Fibroblast of lung (primary cell): Measurements from ENCODE around the gene UBAC1.

Experiments used
- EZH2 ChIP-seq: IDR thresholded peaks from 2 replicates; pipeline ENCODE4 v1.5.1; 2012; ENCODE audit warnings: low read length, control low read depth, mild to moderate bottlenecking; ENCODE audit errors: missing control alignments
- TF ChIP-seq, protein P1 (sequence below), 2 donors: IDR thresholded peaks in 1 of 2; conservative IDR thresholded peaks in 1 of 2; 1 replicate in 1 of 2; 2 replicates in 1 of 2; pipeline ENCODE4 v1.5.1; 2011 to 2012; ENCODE audit warnings: low read length in 2 of 2, control low read depth in 1 of 2, inconsistent platforms in 1 of 2, low read depth in 1 of 2, mild to moderate bottlenecking in 1 of 2

DNA sequence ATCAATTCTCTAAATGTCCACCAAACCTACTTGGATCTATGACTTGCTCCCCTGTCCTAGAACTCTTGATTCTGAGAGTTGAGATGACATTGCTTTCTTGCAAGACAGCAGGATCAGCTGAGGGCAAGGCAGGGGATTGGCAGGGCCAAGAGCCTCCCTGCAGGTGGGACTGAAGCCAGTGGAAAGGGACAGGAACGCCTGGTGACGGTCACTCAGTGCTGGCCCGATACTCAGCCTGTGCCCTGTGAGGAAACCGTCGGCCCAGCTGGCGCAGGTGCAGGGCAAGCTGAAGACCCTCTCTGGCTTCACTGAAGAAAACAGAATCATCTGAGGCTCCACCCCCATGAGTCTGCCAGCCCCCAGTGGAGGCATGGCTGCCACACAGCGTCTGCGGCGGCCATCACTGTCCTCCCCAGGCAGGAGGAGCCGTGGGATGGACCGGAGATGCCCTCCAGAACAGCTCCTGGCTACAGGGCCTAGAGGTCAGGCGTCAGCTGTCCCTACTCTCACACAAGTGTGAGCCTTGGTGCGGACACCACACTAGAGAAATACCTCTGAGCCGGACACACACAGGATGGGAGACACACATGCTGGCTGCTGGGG is 14.7 kb downstream of the UBAC1 start:
- TF ChIP-seq, protein P1, sequence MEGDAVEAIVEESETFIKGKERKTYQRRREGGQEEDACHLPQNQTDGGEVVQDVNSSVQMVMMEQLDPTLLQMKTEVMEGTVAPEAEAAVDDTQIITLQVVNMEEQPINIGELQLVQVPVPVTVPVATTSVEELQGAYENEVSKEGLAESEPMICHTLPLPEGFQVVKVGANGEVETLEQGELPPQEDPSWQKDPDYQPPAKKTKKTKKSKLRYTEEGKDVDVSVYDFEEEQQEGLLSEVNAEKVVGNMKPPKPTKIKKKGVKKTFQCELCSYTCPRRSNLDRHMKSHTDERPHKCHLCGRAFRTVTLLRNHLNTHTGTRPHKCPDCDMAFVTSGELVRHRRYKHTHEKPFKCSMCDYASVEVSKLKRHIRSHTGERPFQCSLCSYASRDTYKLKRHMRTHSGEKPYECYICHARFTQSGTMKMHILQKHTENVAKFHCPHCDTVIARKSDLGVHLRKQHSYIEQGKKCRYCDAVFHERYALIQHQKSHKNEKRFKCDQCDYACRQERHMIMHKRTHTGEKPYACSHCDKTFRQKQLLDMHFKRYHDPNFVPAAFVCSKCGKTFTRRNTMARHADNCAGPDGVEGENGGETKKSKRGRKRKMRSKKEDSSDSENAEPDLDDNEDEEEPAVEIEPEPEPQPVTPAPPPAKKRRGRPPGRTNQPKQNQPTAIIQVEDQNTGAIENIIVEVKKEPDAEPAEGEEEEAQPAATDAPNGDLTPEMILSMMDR (conservative IDR thresholded peaks at IDR 0.05 in 1 of 2, IDR thresholded peaks at IDR 0.05 in 1 of 2; ENCODE audit: low read depth in 1 of 2, low read length in 2 of 2), result no peak
- no peak for TF ChIP-seq EZH2
